Uterine smooth muscle cell (primary cell): Measurements from ENCODE around the gene VAV3. TPM values are rescaled to one million over a fixed set of nuclear protein-coding genes. Genes with fewer than 3 reads are reported as not detected.

Experiments used
- total RNA-seq: library from RNA; depleted of rRNA; stranded (reverse); fragments of >200 nt; gene quantifications from 2 replicates; pipeline ENCODE4 v1.2.3, GENCODE V29; 2014

VAV3 gene
- 0.50 and 0.77 TPM in 2 replicates for total RNA-seq

GRCh38 chr1:107965110-107965991, at the start of gene VAV3:
VAV3 (minus strand) TSS chr1:107965180; CDS start chr1:107964869, 311 bp downstream.

Other genes starting within 250 kb of the VAV3 start
- 54.7 and 78.1 TPM in 2 replicates for gene SLC25A24, start 235.2 kb upstream of the VAV3 start, total RNA-seq